ENCODE results near the gene SH2D3A.

DNA sequence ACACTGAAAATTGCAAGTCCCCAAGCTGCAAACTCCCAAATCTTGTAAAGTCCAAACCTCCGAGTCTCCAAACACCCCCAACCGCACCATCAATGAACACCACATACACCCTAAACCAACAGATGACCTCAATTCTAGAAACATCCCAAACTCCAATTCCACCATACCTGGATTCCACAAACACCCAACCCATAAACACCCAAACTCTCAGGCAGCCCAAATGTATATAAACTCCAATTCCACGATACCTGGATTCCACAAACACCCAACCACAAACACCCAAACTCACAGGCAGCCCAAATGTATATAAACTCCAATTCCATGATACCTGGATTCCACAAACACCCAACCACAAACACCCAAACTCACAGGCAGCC lies 47.3 kb downstream of the SH2D3A start:
- no peak for TF ChIP-seq CTCF (IDR thresholded peaks at IDR 0.05; ENCODE audit: poor library complexity)
- no peak for TF ChIP-seq EZH2phosphoT487 (IDR thresholded peaks at IDR 0.05; ENCODE audit: low read depth, severe bottlenecking, unreplicated experiment)
- TF ChIP-seq EZH2 (IDR thresholded peaks at IDR 0.05; ENCODE audit: borderline replicate concordance), result no peak

All from hepatocyte (in vitro differentiated cells).